ENCODE data around the gene VWA5B2. TPM values are rescaled to one million over a fixed set of nuclear protein-coding genes. Genes with fewer than 3 reads are reported as not detected.

The VWA5B2 gene
- total and polyA plus RNA-seq, 2 of the 4 experiments (the other 2 are of a cell fraction), result not detected

GRCh38 chr3:184249412-184250166 lies 20.2 kb downstream of the VWA5B2 start, which contains the start of gene EEF1AKMT4:
TSS of gene EEF1AKMT4 (plus strand) at chr3:184249672. CDS start at chr3:184249695, 23 bp downstream.
- no peaks in the 10 kb centered on the region; the same call in 1 of the 2 replicates for H3K4me1 ChIP-seq (ENCODE audit: control insufficient read depth, insufficient read depth, low read length)

More at GRCh38 chr3:184249412-184250166, 20.2 kb downstream of the VWA5B2 start, which contains the start of gene EEF1AKMT4:
- H3K79me1 ChIP-seq (ENCODE audit: low read depth in 1 of 2, low read length in 2 of 2), result peaks cover 7 to 24% of the 10 kb centered on the region in 2 experiments
- H3K4ac ChIP-seq (ENCODE audit: low read depth, low read length), result peak within 1 kb of the TSS; percentile 91
- H3K27ac ChIP-seq (ENCODE audit: insufficient read depth, low read length), result peak within 1 kb of the TSS; percentile 82
- H3K18ac ChIP-seq (ENCODE audit: low read depth, low read length), result peak within 1 kb of the TSS; percentile 53
- peak within 1 kb of the TSS; percentile 97 for H3K4me3 ChIP-seq (ENCODE audit: insufficient read depth, low read depth, low read length)
- dilution Hi-C loops (cut with HindIII; ENCODE audit: low sequenced_read_pairs, unreplicated experiment), result no loop called here
- WGBS, 2 experiments (ENCODE audit: extremely low coverage in 2 of 2, insufficient read length in 1 of 2), result 0% methylated on average over 19 of the region's 54 CpGs; no CpG with 5 or more reads in 1 of the 2 experiments
- no peak within 1 kb of the TSS for H2BK20ac ChIP-seq (ENCODE audit: low read depth, low read length)
- peak within 1 kb of the TSS; percentile 92 for H4K5ac ChIP-seq (ENCODE audit: low read depth, low read length)
- peak within 1 kb of the TSS; percentile 47; the same call in 1 of the 3 replicates for H2BK15ac ChIP-seq (ENCODE audit: low read depth, low read length)
- DNase-seq, result peak; percentile 98
- H3K9me1 ChIP-seq (ENCODE audit: insufficient read depth, low read length), result no peaks in the 10 kb centered on the region
- H3K4me2 ChIP-seq (ENCODE audit: low read depth, low read length), result peak within 1 kb of the TSS; percentile 99
- H3K56ac ChIP-seq (ENCODE audit: extremely low read depth, insufficient read depth, low read length), result peak within 1 kb of the TSS; percentile 93
- CTCF ChIA-PET, result interaction anchor here (0.7 to 1.2 kb wide), 5 partner anchors 9 to 72 kb away, joined by 3 to 5 read pairs (median 4); no protein-coding TSS in a partner anchor
- H4K91ac ChIP-seq (ENCODE audit: insufficient read depth, low read depth, low read length), result peak within 1 kb of the TSS; percentile 90
- H3K23ac ChIP-seq (ENCODE audit: low read depth, low read length), result peak within 1 kb of the TSS; percentile 95
- H4K20me1 ChIP-seq (ENCODE audit: insufficient read depth, low read length), result no peaks in the 10 kb centered on the region; the same call in 1 of the 2 replicates
- peaks cover 11% of the 10 kb centered on the region; the same call in 1 of the 2 replicates for H3K36me3 ChIP-seq (ENCODE audit: control insufficient read depth, insufficient read depth, low read length)
- H2BK5ac ChIP-seq (ENCODE audit: low read depth, low read length, poor library complexity, severe bottlenecking), result peak within 1 kb of the TSS; percentile 85
- peak within 1 kb of the TSS; percentile 99 for H2AFZ ChIP-seq (replicated peaks; ENCODE audit: low read length, poor library complexity)
- BruUV-seq (replicated peaks), result no TSS peak
- peak within 1 kb of the TSS; percentile 75 for H2BK120ac ChIP-seq (ENCODE audit: low read depth, low read length)
- no peaks in the 10 kb centered on the region for H3K9me3 ChIP-seq (ENCODE audit: control insufficient read depth, insufficient read depth, low read length)
- H3K9ac ChIP-seq (ENCODE audit: low read depth, low read length), result peak within 1 kb of the TSS; percentile 95
- H2AK9ac ChIP-seq (replicated peaks; ENCODE audit: low read depth, low read length, poor library complexity), result peak within 1 kb of the TSS; percentile 84
- peak; percentile 94 for ATAC-seq (ENCODE audit: low read depth)
- TF ChIP-seq CEBPB (IDR thresholded peaks at IDR 0.05; ENCODE audit: low read depth, low read length) (peak; percentile 99), BHLHE40 (IDR thresholded peaks at IDR 0.05; ENCODE audit: low read depth, low read length) (peak; percentile 82), MAFK (IDR thresholded peaks at IDR 0.05; ENCODE audit: low read depth, low read length) (no peak), POLR2A (IDR thresholded peaks at IDR 0.05; ENCODE audit: low read depth, low read length) (no peak), MXI1 (IDR thresholded peaks at IDR 0.05; ENCODE audit: borderline replicate concordance, low read depth, low read length) (peak; percentile 99), MAZ (IDR thresholded peaks at IDR 0.05; ENCODE audit: borderline replicate concordance, low read depth, low read length) (peak; percentile 40; the same call in 1 of the 2 replicates), FOS (IDR thresholded peaks at IDR 0.05; ENCODE audit: low read depth, low read length) (no peak), USF2 (IDR thresholded peaks at IDR 0.05; ENCODE audit: low read depth, low read length) (peak; percentile 17; the same call in 1 of the 2 replicates), RFX5 (IDR thresholded peaks at IDR 0.05; ENCODE audit: low read depth, low read length) (no peak), RAD21 (IDR thresholded peaks at IDR 0.05; ENCODE audit: low read length) (peak; percentile 42; the same call in 1 of the 2 replicates), CTCF (conservative IDR thresholded peaks at IDR 0.05; ENCODE audit: low read depth, low read length) (peak; percentile 58), SMC3 (IDR thresholded peaks at IDR 0.05; ENCODE audit: low read depth, low read length) (peak; percentile 11; the same call in 1 of the 2 replicates)
- POLR2A ChIA-PET (ENCODE audit: unreplicated experiment), result interaction anchor here (0.6 kb wide), 1 partner anchor 234 kb away, joined by 9 read pairs; no protein-coding TSS in a partner anchor
- H4K8ac ChIP-seq (ENCODE audit: low read depth in 2 of 2, low read length in 2 of 2), result peak within 1 kb of the TSS; percentile 87 to 95
- in situ Hi-C loops (cut with MboI; ENCODE audit: low sequenced_read_pairs), result loop anchor here (10.0 to 25.0 kb wide), 2 partner anchors 355 to 787 kb away; no protein-coding TSS in a partner anchor
- H3K14ac ChIP-seq (replicated peaks; ENCODE audit: low read depth, low read length), result peak within 1 kb of the TSS; percentile 96
- H3K27me3 ChIP-seq (ENCODE audit: control insufficient read depth, insufficient read depth, low read length), result no peaks in the 10 kb centered on the region
- peak within 1 kb of the TSS; percentile 88 for H2AK5ac ChIP-seq (ENCODE audit: low read depth, low read length)
- intact Hi-C loops (cut with micrococcal nuclease), result loop anchor here (1.0 to 10.0 kb wide), 5 partner anchors 63 to 354 kb away; partner anchors contain the start of genes ABCC5, ABCF3 and EIF2B5
